HG02759 (cell line): ENCODE data around the gene CDKN2B-AS1.
A peak's percentile ranks its signal among the peaks of the same experiment; 100 is the strongest.

Source experiments
- ATAC-seq: cut with Tn5 transposase; IDR thresholded peaks from one replicate; pipeline ENCODE4 v1.9.1; 2021; ENCODE audit warnings: mild to moderate bottlenecking, moderate library complexity; ENCODE audit not compliant: unreplicated experiment

The CDKN2B-AS1 gene

GRCh38 chr9:22078081-22078480, 83.5 kb downstream of the CDKN2B-AS1 start:
- no peak for ATAC-seq

DNA sequence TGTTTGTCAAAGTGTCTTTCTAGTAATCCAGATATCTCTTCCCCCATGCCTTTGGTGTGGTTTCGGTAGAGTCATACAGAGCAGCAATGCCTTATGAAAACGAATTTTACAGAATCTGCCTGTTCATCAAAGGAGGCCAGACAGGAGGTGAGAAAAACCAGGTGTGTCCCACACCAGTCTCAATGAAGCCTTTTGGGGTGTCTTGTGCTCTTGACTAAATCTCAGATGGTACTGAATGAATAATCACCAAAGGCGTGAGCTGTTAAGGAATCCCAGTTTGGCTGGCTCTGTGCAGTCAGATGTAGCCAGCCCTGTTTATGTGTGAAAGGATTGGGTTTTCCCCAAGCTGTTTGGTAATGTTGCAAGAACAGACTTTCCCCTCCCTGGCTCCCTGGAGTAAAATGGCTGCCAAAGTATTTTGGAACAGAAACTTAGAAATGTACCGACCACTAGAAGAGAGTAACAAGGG, 85.3 kb downstream of the CDKN2B-AS1 start:
- peak; percentile 93 for ATAC-seq

DNA sequence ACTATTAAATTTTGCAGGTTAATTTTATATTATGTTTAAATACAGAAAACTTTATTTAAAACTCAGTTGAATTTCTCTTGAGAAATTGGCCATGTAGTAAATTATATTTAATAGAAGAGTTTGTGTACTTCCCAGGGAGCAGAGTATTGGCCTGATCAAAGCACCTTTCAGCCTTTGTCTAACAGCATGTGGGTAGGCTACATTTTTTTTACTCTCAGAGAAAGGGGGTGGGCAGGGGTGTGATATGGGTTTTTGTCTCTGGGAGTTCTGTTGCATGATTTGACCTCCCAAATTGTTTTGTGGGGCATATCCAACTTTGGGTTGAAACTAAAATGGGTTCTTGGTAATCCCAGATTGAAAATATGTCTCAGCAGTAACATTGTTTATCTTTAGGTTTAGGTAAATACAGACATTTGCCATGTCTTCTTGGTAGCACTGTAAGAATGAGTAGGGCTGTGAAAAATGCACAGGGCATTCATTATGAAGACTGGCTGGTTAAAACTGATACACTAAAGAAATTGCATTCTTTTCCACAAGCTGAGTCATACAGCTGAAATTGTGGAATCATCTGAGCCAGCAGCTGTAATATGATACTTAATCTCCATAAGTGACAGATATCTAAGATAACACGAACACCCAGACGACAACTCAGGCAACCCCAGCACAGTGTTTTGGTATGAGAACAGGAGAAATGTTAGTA, 89.9 kb downstream of the CDKN2B-AS1 start:
- no peak for ATAC-seq

- ATAC-seq: no peak
These were observed 93.6 kb downstream of the CDKN2B-AS1 start for GRCh38 chr9:22088053-22088716.

DNA sequence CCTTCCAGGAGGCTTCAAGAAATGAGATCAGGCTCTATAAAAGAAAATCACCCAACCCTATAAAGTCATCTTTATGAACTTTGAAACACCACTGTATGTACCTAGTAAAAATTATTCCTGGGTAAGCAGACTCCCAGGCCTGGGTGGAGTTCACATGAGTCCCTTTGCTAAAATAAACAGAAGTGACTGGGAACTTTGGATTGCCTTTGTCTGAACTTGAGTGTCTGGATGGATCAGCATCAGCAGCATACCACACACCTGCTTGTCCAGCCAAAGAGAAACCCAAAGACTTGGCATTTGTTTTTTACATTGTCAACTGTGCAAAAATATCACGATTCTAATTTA, 94.1 kb downstream of the CDKN2B-AS1 start:
- ATAC-seq: no peak

DNA sequence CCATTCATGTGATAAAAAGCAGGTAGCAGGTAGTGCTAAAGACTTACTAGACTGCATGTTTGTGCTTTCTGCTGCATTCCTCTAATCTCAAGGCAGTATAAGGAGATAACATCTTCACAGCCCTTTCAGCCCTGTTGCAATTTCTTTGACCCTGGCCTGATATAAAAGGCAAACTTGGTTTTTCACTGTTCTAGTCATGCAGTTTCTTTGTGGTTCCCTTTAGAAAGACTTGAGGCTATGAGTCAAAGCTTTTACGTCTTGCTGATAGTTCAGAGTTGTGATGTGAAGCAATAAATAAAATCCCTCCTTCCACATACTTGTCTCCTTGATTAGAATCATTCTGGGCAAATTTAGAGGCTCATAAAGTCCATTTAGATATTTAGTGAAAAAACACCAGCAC, 103.1 kb downstream of the CDKN2B-AS1 start:
- no peak for ATAC-seq

DNA sequence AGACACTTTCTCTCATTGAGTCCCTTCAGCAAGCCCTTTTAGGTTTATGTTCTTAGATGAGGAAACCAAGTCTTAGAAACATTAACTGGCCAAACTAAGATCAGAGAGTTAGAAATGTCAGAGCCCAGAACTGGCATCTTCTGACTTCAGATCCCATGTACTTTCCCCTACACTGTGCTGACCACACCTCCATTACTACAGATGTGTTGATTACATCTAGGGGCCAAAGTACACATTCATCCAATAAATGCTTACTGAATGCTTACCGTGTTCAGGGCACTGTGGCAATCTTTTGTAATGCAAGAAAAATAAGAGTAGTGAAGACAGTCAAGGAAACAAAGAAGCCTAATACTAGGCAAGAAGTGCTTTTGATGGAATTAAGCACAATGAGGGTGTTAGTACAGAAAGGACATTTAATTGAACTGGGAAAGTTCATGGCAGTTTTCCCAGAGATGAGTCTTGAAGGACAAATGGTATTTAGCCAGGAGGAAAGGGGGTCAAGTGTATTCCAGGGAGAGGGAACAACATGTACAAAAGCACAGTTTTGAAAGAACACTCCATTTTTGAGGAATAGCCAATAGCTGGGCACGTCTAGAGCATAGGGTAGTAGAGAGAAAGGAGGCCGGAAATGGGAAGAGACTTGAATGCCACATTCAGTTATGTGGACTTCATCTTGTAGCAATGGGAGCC, 104.2 kb downstream of the CDKN2B-AS1 start:
- no peak for ATAC-seq

GRCh38 chr9:22100626-22101025, 106.0 kb downstream of the CDKN2B-AS1 start:
- no peak for ATAC-seq

DNA sequence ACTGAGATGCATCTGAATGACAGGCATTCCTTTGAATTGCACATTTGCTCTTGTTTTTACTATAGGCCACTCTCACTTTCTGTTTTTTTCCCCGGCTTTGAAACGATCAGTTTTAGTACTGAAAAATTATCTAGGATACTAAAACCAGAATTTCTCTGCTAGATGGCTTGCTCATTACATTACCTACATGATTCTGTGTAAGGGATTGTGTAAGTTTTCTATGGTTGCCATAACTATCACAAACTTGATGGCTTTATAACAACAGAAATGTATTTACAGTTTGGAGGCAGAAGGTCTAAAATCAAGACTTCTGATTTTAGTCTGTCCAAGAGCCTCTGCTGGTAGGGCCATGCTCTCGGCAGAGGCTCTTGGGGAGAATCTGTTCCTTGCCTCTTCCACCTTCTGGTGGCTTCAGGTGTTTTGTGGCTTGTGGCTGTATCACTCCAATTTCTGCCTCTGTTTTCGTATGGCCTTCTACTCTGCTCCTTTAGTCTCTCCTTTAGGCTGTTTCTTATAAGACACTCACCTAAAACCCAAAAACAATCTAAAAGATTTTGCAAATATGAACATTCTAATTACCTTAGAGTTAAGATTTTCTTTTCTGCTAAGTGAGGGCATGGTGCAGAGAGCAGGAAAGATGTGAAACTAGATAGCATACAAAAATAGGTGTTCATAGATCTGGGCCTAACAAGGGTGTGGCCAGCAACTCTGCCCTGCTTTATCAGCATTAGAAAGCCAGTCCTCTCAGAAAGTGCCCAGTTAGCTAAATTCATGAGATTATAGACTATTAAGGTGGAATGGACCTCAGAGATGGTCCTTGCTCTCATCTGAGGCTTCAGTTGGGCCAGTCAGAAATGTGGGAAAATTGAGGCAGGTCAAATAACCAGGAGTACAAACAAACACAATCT, 107.8 kb downstream of the CDKN2B-AS1 start:
- ATAC-seq: no peak

DNA sequence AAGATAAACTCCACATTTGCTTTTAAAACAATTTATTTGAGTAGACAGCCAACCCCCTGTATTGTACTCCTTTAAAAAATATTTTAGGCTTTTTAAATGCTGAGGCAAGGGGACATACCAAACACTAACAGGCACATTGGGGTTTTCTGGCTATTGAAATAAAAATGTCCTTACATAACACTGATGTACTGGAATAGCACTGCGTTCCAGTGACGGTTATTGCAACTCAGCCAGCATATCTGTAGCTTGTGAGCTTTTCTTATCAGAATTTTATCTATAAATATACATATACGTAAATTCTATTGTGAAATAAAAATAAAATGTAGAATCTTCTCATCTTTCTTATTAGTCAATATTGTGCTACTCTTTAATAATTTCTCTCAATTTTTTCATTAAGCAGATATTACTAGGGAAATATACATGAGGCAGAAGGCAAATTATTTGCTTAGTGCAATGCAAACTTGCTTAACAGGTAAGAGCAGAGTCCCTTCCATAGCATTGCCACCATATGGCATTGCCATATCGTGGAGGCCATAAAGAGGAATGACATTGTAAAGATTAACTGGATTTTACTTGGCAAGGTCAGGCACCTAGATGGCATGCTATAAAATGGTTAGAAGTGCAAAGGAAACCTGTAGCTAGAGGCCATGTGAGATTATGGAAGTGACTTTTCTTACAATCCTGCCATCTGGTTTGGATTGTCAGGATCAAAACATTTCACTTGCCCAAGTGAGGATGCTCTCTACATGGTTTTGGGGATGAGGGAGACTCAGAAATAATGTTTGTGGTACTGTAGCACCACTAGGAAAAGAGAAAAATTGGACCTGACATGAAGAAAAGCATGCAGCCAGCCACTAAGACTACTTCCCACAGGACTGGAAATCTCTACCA, 109.3 kb downstream of the CDKN2B-AS1 start:
- ATAC-seq: no peak

DNA sequence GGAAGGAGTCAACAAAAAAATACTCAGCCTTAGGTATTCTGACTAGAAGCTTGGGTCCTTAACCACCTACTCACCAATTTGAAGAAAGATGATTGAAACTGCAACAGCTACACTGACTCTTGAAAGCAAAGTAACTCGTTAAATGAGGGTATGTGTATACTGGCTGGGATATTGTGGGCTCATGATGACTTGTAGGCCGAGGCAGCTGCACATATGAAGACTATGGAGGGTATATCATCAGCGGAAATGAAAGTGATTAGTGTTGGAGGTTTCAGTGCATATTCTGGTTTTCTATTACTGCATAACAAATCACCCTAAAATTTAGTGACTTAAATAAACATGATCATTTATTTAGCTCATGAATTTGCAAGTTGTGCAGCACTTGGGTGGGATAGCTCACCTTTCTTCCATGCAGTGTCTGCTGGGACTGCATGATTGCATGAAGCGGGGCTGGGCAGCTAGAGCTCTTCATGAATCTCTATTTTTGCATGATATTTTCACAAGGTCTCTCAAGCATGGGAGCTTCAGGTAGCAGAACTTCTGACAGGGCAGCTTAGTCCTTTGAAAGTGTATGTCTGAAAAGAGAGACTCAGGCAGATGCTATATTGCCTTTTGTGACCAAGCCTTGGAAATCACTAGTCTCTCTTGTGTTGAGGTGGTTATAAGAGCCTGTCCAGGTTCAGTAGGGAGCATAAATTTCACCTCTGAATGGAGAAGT, 110.6 kb downstream of the CDKN2B-AS1 start:
- ATAC-seq: peak; percentile 99

- no peak for ATAC-seq
These were observed 112.8 kb downstream of the CDKN2B-AS1 start for GRCh38 chr9:22107202-22108045.

- ATAC-seq: no peak
These were observed 114.2 kb downstream of the CDKN2B-AS1 start for GRCh38 chr9:22108581-22109370.

DNA sequence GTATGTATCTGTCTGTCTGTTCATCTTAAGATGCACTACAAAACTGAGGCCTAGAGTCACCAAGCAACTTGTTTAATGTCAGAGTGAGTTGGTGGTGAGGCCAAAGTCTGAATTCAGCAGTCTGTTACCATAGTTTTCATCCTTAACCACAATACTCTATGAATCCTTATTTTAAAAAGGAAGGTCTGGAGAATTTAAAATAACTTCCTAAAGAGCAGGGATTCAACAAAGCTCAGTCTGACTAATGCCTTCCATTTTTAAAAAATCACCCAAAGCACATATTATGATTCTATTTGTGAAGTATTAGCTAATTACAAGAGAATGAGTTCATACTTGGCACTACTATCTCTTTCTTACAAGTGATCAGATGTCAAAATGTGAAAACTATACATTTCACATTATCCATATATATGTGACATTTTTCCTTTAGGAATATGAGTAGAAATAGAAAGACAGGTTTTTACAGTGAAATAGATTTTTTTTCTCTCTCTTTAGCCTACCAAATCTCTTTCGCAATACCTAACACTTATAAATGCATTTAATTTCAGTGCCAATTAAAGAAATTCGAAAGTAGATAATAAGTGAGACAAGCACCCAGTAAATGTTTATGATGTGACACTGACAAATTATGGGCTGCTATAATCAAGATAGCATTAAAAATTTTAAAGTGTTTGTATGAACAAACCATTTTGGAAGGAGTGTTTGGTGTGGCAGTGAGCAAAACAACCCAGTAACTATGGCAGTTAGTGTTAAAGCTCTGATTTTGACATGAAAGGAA, 116.8 kb downstream of the CDKN2B-AS1 start:
- no peak for ATAC-seq

- no peak for ATAC-seq
These were observed 117.3 kb downstream of the CDKN2B-AS1 start for GRCh38 chr9:22111954-22112247.

- no peak for ATAC-seq
These were observed 118.6 kb downstream of the CDKN2B-AS1 start for GRCh38 chr9:22112870-22113821.
